ENCODE measurements around the gene TMEM18. TPM values are rescaled to one million over a fixed set of nuclear protein-coding genes. Genes with fewer than 3 reads are reported as not detected.

Gene TMEM18
- total and polyA plus RNA-seq, 7 donors, result 8.2 to 27.9 (median 18.1) TPM

DNA sequence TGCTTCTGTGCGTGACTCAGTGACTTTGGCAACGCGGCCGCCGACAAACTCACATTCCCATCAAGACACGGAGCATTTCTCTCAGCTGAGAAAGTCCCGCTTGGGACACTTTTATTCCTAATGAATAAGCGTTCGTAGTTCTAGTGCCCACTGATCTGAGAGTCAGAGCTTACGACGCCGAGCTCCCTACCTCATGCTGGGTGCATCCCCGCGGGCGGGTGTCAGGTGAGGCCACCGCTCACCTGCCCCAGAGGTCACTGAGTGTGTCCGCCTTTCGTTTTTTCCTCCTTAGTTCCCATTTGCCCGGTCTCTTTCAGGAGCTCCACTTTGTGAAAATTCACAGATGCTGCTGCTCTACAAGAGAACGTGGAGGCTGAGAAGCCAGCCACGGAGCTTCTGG lies 43.6 kb upstream of the TMEM18 start:
- Histone ChIP-seq H3K27me3 (ENCODE audit: insufficient read depth in 3 of 3, low read length in 2 of 3) (peaks cover 0 to 18% (median 0%) of the 10 kb centered on the region in 3 donors), H3K4me3 (no peak overlapping the region), H3K4me1 (no peaks in the 10 kb centered on the region), H3K36me3 (ENCODE audit: insufficient read depth in 1 of 2, low read depth in 1 of 2) (no peaks in the 10 kb centered on the region), H3K9me3 (no peaks in the 10 kb centered on the region), H3K27ac (no peak overlapping the region)
- 86 to 89% (median 88%) methylated on average over 21 of the region's 21 CpGs for WGBS, 3 donors
- ATAC-seq (no peak), DNase-seq (no peak)
- TF ChIP-seq, protein P1, sequence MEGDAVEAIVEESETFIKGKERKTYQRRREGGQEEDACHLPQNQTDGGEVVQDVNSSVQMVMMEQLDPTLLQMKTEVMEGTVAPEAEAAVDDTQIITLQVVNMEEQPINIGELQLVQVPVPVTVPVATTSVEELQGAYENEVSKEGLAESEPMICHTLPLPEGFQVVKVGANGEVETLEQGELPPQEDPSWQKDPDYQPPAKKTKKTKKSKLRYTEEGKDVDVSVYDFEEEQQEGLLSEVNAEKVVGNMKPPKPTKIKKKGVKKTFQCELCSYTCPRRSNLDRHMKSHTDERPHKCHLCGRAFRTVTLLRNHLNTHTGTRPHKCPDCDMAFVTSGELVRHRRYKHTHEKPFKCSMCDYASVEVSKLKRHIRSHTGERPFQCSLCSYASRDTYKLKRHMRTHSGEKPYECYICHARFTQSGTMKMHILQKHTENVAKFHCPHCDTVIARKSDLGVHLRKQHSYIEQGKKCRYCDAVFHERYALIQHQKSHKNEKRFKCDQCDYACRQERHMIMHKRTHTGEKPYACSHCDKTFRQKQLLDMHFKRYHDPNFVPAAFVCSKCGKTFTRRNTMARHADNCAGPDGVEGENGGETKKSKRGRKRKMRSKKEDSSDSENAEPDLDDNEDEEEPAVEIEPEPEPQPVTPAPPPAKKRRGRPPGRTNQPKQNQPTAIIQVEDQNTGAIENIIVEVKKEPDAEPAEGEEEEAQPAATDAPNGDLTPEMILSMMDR (IDR thresholded peaks at IDR 0.05), result no peak
- intact Hi-C loops (cut with DNase I), result no loop called here

DNA sequence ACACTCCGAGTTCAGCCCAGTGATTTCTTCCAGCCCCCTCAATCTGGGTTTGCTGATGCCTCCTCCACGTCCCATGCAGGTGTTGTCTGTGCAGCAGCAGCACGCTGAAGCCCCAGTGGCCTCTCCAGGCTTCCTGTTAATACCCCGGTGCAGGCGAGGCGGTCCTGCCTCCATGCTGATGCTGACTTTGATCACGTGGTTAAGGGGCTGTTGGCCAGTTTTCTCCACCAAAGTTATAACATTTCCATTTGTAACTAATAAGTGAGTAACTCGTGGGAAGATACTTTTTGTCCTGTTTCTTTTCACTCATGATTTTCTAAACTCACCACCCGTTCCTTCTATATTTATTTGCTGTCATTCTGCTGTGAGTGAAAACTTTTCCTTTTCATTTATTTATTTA lies 42.5 kb upstream of the TMEM18 start:
- Histone ChIP-seq H3K27me3 (ENCODE audit: insufficient read depth in 3 of 3, low read length in 2 of 3) (peaks cover 0 to 27% (median 0%) of the 10 kb centered on the region in 3 donors), H3K4me1 (no peaks in the 10 kb centered on the region), H3K4me3 (no peak overlapping the region), H3K36me3 (ENCODE audit: insufficient read depth in 1 of 2, low read depth in 1 of 2) (no peaks in the 10 kb centered on the region), H3K9me3 (no peaks in the 10 kb centered on the region), H3K27ac (no peak overlapping the region)
- DNase-seq, result no peak
- intact Hi-C loops (cut with DNase I), result loop anchor here (10.0 kb wide), 1 partner anchor 825 kb away; no protein-coding TSS in a partner anchor
- TF ChIP-seq, protein P1 (IDR thresholded peaks at IDR 0.05), result no peak
- ATAC-seq, result no peak
- WGBS, 3 donors, result 53 to 61% (median 53%) methylated on average over 9 of the region's 9 CpGs

GRCh38 chr2:719191-719590 lies 42.0 kb upstream of the TMEM18 start:
- no peak for ATAC-seq
- Histone ChIP-seq H3K4me3 (no peak overlapping the region), H3K27me3 (ENCODE audit: insufficient read depth in 3 of 3, low read length in 2 of 3) (peaks cover 0 to 33% (median 0%) of the 10 kb centered on the region in 3 donors), H3K27ac (no peak overlapping the region), H3K9me3 (no peaks in the 10 kb centered on the region), H3K36me3 (ENCODE audit: insufficient read depth in 1 of 2, low read depth in 1 of 2) (no peaks in the 10 kb centered on the region), H3K4me1 (no peaks in the 10 kb centered on the region)
- DNase-seq, result no peak
- intact Hi-C loops (cut with DNase I), result loop anchor here (10.0 kb wide), 1 partner anchor 826 kb away; no protein-coding TSS in a partner anchor
- TF ChIP-seq, protein P1 (IDR thresholded peaks at IDR 0.05), result no peak

DNA sequence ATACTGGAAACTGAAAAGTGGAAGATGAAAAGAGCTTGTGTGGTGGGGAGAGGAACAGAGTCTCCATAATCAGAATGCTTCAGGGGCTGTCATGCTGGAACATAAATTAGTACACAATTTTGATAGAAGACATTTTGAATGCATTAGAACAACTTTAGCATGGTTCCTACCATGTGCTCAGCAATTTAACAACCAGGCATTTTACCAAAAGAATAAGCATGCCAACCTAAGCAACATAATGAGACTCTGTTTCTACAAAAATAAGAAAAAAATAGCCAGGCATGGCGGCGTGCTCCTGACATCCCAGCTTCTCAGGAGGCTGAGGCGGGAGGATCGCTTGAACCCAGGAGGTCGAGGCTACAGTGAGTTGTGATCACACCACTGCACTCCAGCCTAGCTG lies 40.5 kb upstream of the TMEM18 start:
- DNase-seq (no peak), ATAC-seq (no peak)
- WGBS, 3 donors, result 91 to 92% (median 92%) methylated on average over 5 of the region's 5 CpGs
- intact Hi-C loops (cut with DNase I), result loop anchor here (10.0 kb wide), 1 partner anchor 827 kb away; no protein-coding TSS in a partner anchor
- Histone ChIP-seq H3K4me3 (no peak overlapping the region), H3K36me3 (ENCODE audit: insufficient read depth in 1 of 2, low read depth in 1 of 2) (no peaks in the 10 kb centered on the region), H3K27ac (no peak overlapping the region), H3K4me1 (no peaks in the 10 kb centered on the region), H3K27me3 (ENCODE audit: insufficient read depth in 3 of 3, low read length in 2 of 3) (peaks cover 0 to 41% (median 0%) of the 10 kb centered on the region in 3 donors), H3K9me3 (no peaks in the 10 kb centered on the region)
- TF ChIP-seq, protein P1 (IDR thresholded peaks at IDR 0.05), result no peak
